B cell (primary cell): ENCODE data around the gene TPST2. TPM values are rescaled to one million over a fixed set of nuclear protein-coding genes. Genes with fewer than 3 reads are reported as not detected.

ENCODE experiments used
- ATAC-seq: fragments of 200-7000 bp; cut with Tn5 transposase; one replicate; pipeline ENCODE4 v1.10.0; 2021; ENCODE audit warnings: low read depth, mild to moderate bottlenecking, moderate number of reproducible peaks, moderate library complexity
- CTCF ChIA-PET: fragments of 350-600 bp; sonication (Branson Sonifier 250); formaldehyde crosslinking; loops from one replicate; lab custom pipeline; 2021; ENCODE audit warnings: antibody characterized with exemption, inconsistent platforms; lab: Charles Lee
- POLR2A ChIA-PET: fragments of 350-600 bp; sonication (Branson Sonifier 250); formaldehyde crosslinking; loops from one replicate; lab custom pipeline; 2021; ENCODE audit warnings: antibody characterized with exemption; lab: Charles Lee
- DNase-seq: peaks from one replicate; pipeline ENCODE4 v3.0.0; 2013
- H2AFZ ChIP-seq: 2 replicates; pipeline ENCODE4 v1.6.1; 2012; ENCODE audit warnings: mild to moderate bottlenecking, low read depth, low read length; ENCODE audit not compliant: insufficient read depth, poor library complexity, severe bottlenecking
- H3K27ac ChIP-seq, 2 donors: 1 replicate in 1 of 2; 2 replicates in 1 of 2; pipeline ENCODE4 v1.5.1; 2012 to 2013; ENCODE audit warnings: low read length in 2 of 2, mild to moderate bottlenecking in 2 of 2, moderate library complexity in 1 of 2
- H3K27me3 ChIP-seq, 4 experiments: fragments of 200-600 bp in 1 of 4; sonication (generic) in 1 of 4; replicated peaks in 1 of 4; 1 replicate in 2 of 4; 2 replicates in 2 of 4; pipeline versions ENCODE4 v1.6.1 to v1.7.0; 2013 to 2016; ENCODE audit warnings: low read length in 3 of 4, mild to moderate bottlenecking in 2 of 4, mixed read lengths in 1 of 4, moderate library complexity in 1 of 4; ENCODE audit not compliant: insufficient read depth in 4 of 4, control insufficient read depth in 3 of 4; ENCODE audit errors: control extremely low read depth in 1 of 4
- H3K36me3 ChIP-seq, 2 experiments: replicated peaks in 1 of 2; 1 replicate in 1 of 2; 2 replicates in 1 of 2; pipeline versions ENCODE4 v1.6.1 to v1.7.1; 2013; ENCODE audit warnings: low read length in 1 of 2; ENCODE audit not compliant: insufficient read depth in 2 of 2, control insufficient read depth in 1 of 2; ENCODE audit errors: control extremely low read depth in 1 of 2, extremely low read depth in 1 of 2
- H3K4me1 ChIP-seq, 2 donors: fragments of 200-600 bp in 1 of 2; sonication (generic) in 1 of 2; 1 replicate in 1 of 2; 2 replicates in 1 of 2; pipeline versions ENCODE4 v1.5.1 to v1.6.1; 2013 to 2017; ENCODE audit warnings: low read length in 2 of 2; ENCODE audit not compliant: control insufficient read depth in 2 of 2, insufficient read depth in 2 of 2
- H3K4me2 ChIP-seq: replicated peaks from 2 replicates; pipeline ENCODE3; 2012; ENCODE audit warnings: mild to moderate bottlenecking, low read depth, low read length; ENCODE audit not compliant: poor library complexity, severe bottlenecking
- H3K4me3 ChIP-seq, 5 experiments: fragments of 200-600 bp in 1 of 5; sonication (generic) in 1 of 5; 1 replicate in 3 of 5; 2 replicates in 2 of 5; pipeline versions ENCODE4 v1.5.1 to v1.7.0; 2011 to 2016; ENCODE audit warnings: low read length in 4 of 5, mild to moderate bottlenecking in 4 of 5, low read depth in 2 of 5, control low read depth in 1 of 5, moderate library complexity in 1 of 5; ENCODE audit not compliant: insufficient read depth in 1 of 5; ENCODE audit errors: control extremely low read depth in 1 of 5, extremely low read depth in 1 of 5
- H3K79me2 ChIP-seq: fragments of 200-600 bp; sonication (generic); one replicate; pipeline ENCODE4 v1.6.0; 2016; ENCODE audit warnings: low read length; ENCODE audit not compliant: control insufficient read depth, insufficient read depth
- H3K9ac ChIP-seq: fragments of 200-600 bp; sonication (generic); 2 replicates; pipeline ENCODE4 v1.6.1; 2017; ENCODE audit warnings: mild to moderate bottlenecking, low read length, moderate library complexity
- H3K9me3 ChIP-seq, 3 donors: one replicate each; pipeline versions ENCODE4 v1.6.1 to v1.7.1; 2013; ENCODE audit warnings: low read length in 2 of 3; ENCODE audit not compliant: control insufficient read depth in 2 of 3, insufficient read depth in 1 of 3; ENCODE audit errors: control extremely low read depth in 1 of 3
- H4K20me1 ChIP-seq: 2 replicates; pipeline ENCODE4 v1.6.0; 2012; ENCODE audit warnings: mild to moderate bottlenecking, low read length; ENCODE audit not compliant: insufficient read depth, control insufficient read depth, poor library complexity, severe bottlenecking
- H3K27ac Mint-ChIP-seq: one replicate; pipeline ENCODE4 v1.8.0; 2021; ENCODE audit warnings: mixed read lengths
- H3K27me3 Mint-ChIP-seq: one replicate; pipeline ENCODE4 v1.8.0; 2021; ENCODE audit warnings: mixed read lengths
- H3K4me1 Mint-ChIP-seq: one replicate; pipeline ENCODE4 v1.8.0; 2021; ENCODE audit warnings: mixed read lengths
- H3K4me3 Mint-ChIP-seq: one replicate; pipeline ENCODE4 v1.8.0; 2021; ENCODE audit warnings: mixed read lengths
- H3K9me3 Mint-ChIP-seq: one replicate; pipeline ENCODE4 v1.8.0; 2022; ENCODE audit warnings: mixed read lengths; ENCODE audit not compliant: insufficient read depth
- EZH2 ChIP-seq: IDR thresholded peaks from 2 replicates; pipeline ENCODE4 v1.6.1; 2012; ENCODE audit warnings: borderline replicate concordance, low read depth, mild to moderate bottlenecking, moderate library complexity, low read length; ENCODE audit not compliant: insufficient read depth, poor library complexity, severe bottlenecking
- WGBS: methylation state at CpG from one replicate; pipeline ENCODE4 v1.1.5; 2013; ENCODE audit warnings: missing lambda C conversion rate; ENCODE audit not compliant: insufficient coverage; 5-methylcytosine and 5-hydroxymethylcytosine counted together
- intact Hi-C: fragments of 100-400 bp; cut with micrococcal nuclease; formaldehyde crosslinking; loops from one replicate; pipeline ENCODE4 v1.10.0; 2022
- polyA plus RNA-seq: library from polyadenylated mRNA; depleted of rRNA; stranded (reverse); fragments of >200 nt; gene quantifications from 2 replicates; pipeline ENCODE4 v1.2.3, GENCODE V29; 2012
- total RNA-seq, 2 donors: library from RNA; stranded (reverse); fragments of 120-200 nt in 1 of 2; gene quantifications; 1 replicate in 1 of 2; 2 replicates in 1 of 2; pipeline versions ENCODE4 v1.2.3 to v1.2.4, GENCODE V29; 2013 to 2022
- TF ChIP-seq, protein P1 (sequence below): fragments of 200-600 bp; IDR thresholded peaks from one replicate; pipeline ENCODE4 v1.8.0; 2022; ENCODE audit warnings: antibody characterized with exemption, mild to moderate bottlenecking

TPST2 gene
- total and polyA plus RNA-seq, 2 donors (not counting 1 experiment from before 2014, with no cell fraction given) = 16.6 to 43.1 TPM

DNA sequence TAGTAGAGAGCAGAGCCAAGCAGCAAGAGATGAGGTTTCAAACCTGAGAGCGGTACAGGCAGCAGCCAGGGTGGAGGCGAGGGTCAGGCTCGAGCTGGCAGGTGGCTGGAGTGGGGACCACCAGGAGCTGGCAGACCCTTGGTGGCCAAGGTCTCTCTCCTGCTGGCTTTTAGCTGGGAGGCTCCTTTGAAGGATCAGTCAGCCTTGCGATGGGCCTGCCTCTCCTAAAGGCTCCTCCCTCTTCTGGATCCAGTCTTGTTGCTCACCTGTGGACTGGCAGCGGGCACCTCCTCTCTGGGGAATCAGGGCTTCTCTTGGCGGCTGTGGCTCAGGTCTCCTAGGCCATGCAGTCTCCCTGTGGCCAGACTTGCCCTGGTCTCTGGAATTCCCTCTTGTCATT is 24.8 kb downstream of the TPST2 start:
- no peak overlapping the region for H3K27ac Mint-ChIP-seq
- WGBS = 98% methylated on average over 6 of the region's 6 CpGs
- no peak overlapping the region for H3K27ac ChIP-seq

DNA sequence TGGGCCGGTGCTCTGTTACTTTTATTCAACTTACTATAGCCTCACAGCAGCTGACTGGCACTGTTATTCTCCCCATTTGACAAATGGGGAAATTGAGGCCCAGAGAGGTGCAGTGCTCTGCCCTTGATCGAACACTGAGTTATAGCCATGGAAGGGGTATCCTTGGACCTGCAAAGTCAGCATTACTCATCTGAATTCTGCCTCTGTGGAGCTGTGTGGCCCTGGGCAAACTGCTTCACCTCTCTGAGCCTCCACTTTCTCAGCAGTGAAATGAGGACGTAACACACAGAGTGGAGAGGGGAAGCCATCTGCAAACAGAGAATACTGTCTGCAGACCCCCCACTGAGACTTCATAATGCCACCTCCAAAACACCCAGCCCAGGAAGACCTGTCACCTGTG is 25.3 kb downstream of the TPST2 start:
- H3K9me3 ChIP-seq = no peaks in the 10 kb centered on the region
- ChIA-PET CTCF (no interaction called here), POLR2A (no interaction called here)
- no peak overlapping the region for H3K9ac ChIP-seq
- no peaks in the 10 kb centered on the region for H3K27me3 Mint-ChIP-seq
- 100% methylated on average over 2 of the region's 3 CpGs for WGBS
- H3K36me3 ChIP-seq = peaks cover 0 to 17% of the 10 kb centered on the region in 2 experiments
- H3K27ac ChIP-seq = no peak overlapping the region
- H2AFZ ChIP-seq = no peak overlapping the region
- no peak for DNase-seq
- H3K27me3 ChIP-seq = no peaks in the 10 kb centered on the region
- H3K4me1 ChIP-seq = no peaks in the 10 kb centered on the region
- H3K4me1 Mint-ChIP-seq = peaks cover 10% of the 10 kb centered on the region
- peaks cover 76% of the 10 kb centered on the region for H3K79me2 ChIP-seq
- no peak overlapping the region for H3K27ac Mint-ChIP-seq
- H3K4me3 ChIP-seq = no peak overlapping the region
- no peak overlapping the region for H3K4me2 ChIP-seq
- no peaks in the 10 kb centered on the region for H3K9me3 Mint-ChIP-seq
- peaks cover 11% of the 10 kb centered on the region for H4K20me1 ChIP-seq
- ATAC-seq = no peak
- intact Hi-C loops = no loop called here
- TF ChIP-seq EZH2 = no peak
- TF ChIP-seq, protein P1, sequence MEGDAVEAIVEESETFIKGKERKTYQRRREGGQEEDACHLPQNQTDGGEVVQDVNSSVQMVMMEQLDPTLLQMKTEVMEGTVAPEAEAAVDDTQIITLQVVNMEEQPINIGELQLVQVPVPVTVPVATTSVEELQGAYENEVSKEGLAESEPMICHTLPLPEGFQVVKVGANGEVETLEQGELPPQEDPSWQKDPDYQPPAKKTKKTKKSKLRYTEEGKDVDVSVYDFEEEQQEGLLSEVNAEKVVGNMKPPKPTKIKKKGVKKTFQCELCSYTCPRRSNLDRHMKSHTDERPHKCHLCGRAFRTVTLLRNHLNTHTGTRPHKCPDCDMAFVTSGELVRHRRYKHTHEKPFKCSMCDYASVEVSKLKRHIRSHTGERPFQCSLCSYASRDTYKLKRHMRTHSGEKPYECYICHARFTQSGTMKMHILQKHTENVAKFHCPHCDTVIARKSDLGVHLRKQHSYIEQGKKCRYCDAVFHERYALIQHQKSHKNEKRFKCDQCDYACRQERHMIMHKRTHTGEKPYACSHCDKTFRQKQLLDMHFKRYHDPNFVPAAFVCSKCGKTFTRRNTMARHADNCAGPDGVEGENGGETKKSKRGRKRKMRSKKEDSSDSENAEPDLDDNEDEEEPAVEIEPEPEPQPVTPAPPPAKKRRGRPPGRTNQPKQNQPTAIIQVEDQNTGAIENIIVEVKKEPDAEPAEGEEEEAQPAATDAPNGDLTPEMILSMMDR = no peak
- H3K4me3 Mint-ChIP-seq = no peak overlapping the region

More for the DNA sequence above, 24.8 kb downstream of the TPST2 start:
- ATAC-seq (no peak), DNase-seq (no peak)
- Mint-ChIP-seq H3K9me3 (no peaks in the 10 kb centered on the region), H3K27me3 (no peaks in the 10 kb centered on the region), H3K4me3 (no peak overlapping the region), H3K4me1 (peaks cover 12% of the 10 kb centered on the region)
- POLR2A ChIA-PET = no interaction called here
- peaks cover 0 to 17% of the 10 kb centered on the region in 2 experiments for H3K36me3 ChIP-seq
- H3K4me1 ChIP-seq = peaks cover 0 to under 1% of the 10 kb centered on the region in 2 donors
- no peak overlapping the region for H2AFZ ChIP-seq
- H3K27me3 ChIP-seq = no peaks in the 10 kb centered on the region
- no peak overlapping the region for H3K4me3 ChIP-seq
- TF ChIP-seq, protein P1 = no peak
- TF ChIP-seq EZH2 = no peak
- H3K9ac ChIP-seq = no peak overlapping the region
- H3K9me3 ChIP-seq = no peaks in the 10 kb centered on the region
- intact Hi-C loops = no loop called here
- H4K20me1 ChIP-seq = peaks cover 11% of the 10 kb centered on the region
- no peak overlapping the region for H3K4me2 ChIP-seq
- CTCF ChIA-PET = no interaction called here
- H3K79me2 ChIP-seq = peaks cover 74% of the 10 kb centered on the region
